ENCODE data around the gene ZNF280D.

ZNF280D gene

DNA sequence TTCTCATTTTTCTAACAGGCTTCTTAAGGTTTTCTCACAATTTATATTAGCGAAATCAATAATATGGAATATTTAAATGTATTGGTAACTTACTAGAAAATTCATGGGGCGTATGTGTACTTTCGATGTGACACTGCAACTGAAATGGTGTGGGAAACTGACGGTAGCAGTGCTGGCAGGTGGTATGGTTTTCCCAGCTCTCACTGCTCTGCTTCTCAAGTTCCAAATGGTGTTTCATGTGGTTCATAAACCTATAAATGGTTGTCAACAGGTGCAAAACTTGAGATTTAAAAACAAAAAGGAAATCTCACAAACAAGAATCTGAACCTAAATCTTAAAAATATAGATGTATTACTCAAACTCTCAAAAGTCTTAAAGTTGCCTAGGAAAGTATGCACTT lies 54.7 kb downstream of the ZNF280D start:
- DNase-seq: no peak
- Histone ChIP-seq H3K36me3 (no peaks in the 10 kb centered on the region), H3K9me3 (ENCODE audit: severe bottlenecking) (no peaks in the 10 kb centered on the region), H3K27me3 (ENCODE audit: insufficient read depth, low read depth, severe bottlenecking) (no peaks in the 10 kb centered on the region), H3K4me3 (ENCODE audit: low read depth, low read length) (no peak overlapping the region), H3K27ac (no peak overlapping the region)
- TF ChIP-seq, protein P1, sequence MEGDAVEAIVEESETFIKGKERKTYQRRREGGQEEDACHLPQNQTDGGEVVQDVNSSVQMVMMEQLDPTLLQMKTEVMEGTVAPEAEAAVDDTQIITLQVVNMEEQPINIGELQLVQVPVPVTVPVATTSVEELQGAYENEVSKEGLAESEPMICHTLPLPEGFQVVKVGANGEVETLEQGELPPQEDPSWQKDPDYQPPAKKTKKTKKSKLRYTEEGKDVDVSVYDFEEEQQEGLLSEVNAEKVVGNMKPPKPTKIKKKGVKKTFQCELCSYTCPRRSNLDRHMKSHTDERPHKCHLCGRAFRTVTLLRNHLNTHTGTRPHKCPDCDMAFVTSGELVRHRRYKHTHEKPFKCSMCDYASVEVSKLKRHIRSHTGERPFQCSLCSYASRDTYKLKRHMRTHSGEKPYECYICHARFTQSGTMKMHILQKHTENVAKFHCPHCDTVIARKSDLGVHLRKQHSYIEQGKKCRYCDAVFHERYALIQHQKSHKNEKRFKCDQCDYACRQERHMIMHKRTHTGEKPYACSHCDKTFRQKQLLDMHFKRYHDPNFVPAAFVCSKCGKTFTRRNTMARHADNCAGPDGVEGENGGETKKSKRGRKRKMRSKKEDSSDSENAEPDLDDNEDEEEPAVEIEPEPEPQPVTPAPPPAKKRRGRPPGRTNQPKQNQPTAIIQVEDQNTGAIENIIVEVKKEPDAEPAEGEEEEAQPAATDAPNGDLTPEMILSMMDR (IDR thresholded peaks at IDR 0.05; ENCODE audit: low read depth, low read length): no peak

DNA sequence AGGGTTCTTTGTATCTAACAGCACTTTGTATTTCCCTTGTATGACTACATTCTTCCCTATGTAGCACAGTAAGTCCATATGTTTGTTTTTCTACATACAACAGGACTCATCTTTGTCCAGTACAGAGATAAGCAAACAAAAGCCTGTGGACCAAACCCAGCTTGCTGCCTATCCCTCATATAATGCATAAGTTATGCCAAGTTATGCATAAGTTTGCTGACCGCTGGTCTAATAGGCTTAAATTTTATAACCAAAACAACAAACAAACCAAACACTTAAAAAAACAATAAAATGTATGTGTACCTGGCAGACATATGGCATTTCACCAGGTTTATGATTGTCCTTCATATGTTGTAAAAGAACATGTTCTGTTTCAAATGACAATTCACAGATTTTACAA lies 56.0 kb downstream of the ZNF280D start:
- H3K36me3 ChIP-seq: no peaks in the 10 kb centered on the region
- no peaks in the 10 kb centered on the region for H3K9me3 ChIP-seq (ENCODE audit: severe bottlenecking)
- H3K4me3 ChIP-seq (ENCODE audit: low read depth, low read length): no peak overlapping the region
- TF ChIP-seq, protein P1 (IDR thresholded peaks at IDR 0.05; ENCODE audit: low read depth, low read length): no peak
- no peaks in the 10 kb centered on the region for H3K27me3 ChIP-seq (ENCODE audit: insufficient read depth, low read depth, severe bottlenecking)
- H3K27ac ChIP-seq: no peak overlapping the region
- no peak for DNase-seq

DNA sequence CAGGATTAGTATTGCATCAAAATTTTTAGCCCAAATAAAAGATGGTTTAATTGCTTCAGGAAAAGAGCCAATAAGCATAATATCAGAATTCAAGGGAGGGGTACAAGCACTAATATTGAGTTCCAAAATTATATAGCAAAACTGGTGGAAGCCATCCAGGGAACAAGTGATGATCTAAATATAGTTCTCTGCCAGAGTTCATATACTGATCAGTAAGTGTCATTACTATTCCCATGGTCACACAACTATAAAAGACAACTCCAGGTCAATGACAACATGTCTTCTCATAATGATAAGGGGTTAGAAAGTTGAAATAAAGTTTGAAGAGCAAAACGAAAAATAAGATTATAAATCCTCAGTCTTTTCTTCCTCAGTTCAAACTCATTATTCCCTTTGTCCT lies 57.4 kb downstream of the ZNF280D start:
- TF ChIP-seq, protein P1 (IDR thresholded peaks at IDR 0.05; ENCODE audit: low read depth, low read length): no peak
- Histone ChIP-seq H3K9me3 (ENCODE audit: severe bottlenecking) (no peaks in the 10 kb centered on the region), H3K36me3 (no peaks in the 10 kb centered on the region), H3K27ac (no peak overlapping the region), H3K4me3 (ENCODE audit: low read depth, low read length) (no peak overlapping the region), H3K27me3 (ENCODE audit: insufficient read depth, low read depth, severe bottlenecking) (no peaks in the 10 kb centered on the region)
- no peak for DNase-seq

DNA sequence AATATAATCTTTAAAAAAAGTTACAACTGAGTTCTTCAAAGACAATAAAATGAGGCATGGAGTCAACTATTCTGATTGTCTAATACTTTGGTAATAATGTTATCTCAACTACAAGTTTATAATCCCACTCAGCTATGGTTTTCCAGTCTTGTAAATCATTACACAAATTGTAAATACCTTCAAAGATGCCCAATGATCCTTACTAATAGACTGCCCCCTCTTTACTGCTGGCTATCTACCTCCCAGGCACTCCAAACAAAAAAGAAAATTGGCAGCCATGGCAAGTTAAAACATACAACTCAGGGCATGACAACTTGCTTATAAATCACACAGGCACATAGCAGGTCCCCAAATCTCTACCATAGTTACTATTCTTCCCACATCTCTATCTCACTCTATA lies 58.5 kb downstream of the ZNF280D start:
- H3K27ac ChIP-seq: no peak overlapping the region
- no peaks in the 10 kb centered on the region for H3K9me3 ChIP-seq (ENCODE audit: severe bottlenecking)
- no peak overlapping the region for H3K4me3 ChIP-seq (ENCODE audit: low read depth, low read length)
- no peaks in the 10 kb centered on the region for H3K27me3 ChIP-seq (ENCODE audit: insufficient read depth, low read depth, severe bottlenecking)
- DNase-seq: no peak
- TF ChIP-seq, protein P1 (IDR thresholded peaks at IDR 0.05; ENCODE audit: low read depth, low read length): no peak
- no peaks in the 10 kb centered on the region for H3K36me3 ChIP-seq

DNA sequence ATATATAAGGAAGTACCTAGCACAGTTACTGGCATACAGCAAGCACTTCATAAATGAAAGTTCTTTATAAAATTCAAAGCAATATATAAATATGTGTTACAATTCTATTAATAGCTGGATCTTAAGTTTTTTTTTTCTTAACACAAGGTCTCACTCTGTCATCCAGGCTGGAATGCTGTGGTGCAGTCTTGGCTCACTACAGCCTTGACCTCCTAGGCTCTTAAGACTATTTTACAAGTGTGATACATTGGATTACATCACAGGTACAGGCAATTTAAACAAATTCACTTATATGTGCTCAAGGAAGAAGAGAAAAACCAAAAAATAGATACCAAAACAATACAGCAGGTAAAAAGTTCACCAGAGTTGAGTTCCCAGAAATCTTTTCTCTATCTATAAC lies 60.6 kb downstream of the ZNF280D start:
- DNase-seq: no peak
- Histone ChIP-seq H3K9me3 (ENCODE audit: severe bottlenecking) (no peaks in the 10 kb centered on the region), H3K36me3 (no peaks in the 10 kb centered on the region), H3K27ac (no peak overlapping the region), H3K4me3 (ENCODE audit: low read depth, low read length) (no peak overlapping the region), H3K27me3 (ENCODE audit: insufficient read depth, low read depth, severe bottlenecking) (no peaks in the 10 kb centered on the region)
- TF ChIP-seq, protein P1 (IDR thresholded peaks at IDR 0.05; ENCODE audit: low read depth, low read length): no peak

DNA sequence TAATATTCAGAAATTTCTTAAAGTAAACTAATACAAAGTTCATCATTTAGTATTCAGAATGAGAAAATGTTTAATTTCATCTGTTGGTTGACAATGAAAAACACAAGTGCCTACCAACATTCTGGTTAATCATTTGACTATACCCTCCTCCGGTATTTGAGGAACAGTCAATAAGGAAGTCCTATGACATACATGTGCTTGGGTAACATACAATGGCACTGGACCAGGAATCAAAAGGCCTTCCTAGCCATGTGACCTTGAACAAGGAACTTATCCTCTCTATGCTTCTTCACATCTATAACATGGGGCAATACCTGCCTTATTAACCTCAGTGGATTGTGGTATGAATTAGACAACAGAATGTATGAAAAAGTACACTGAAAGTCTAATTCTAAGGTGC lies 65.8 kb downstream of the ZNF280D start:
- Histone ChIP-seq H3K4me3 (ENCODE audit: low read depth, low read length) (no peak overlapping the region), H3K27ac (no peak overlapping the region), H3K9me3 (ENCODE audit: severe bottlenecking) (no peaks in the 10 kb centered on the region), H3K36me3 (peaks cover 7% of the 10 kb centered on the region), H3K27me3 (ENCODE audit: insufficient read depth, low read depth, severe bottlenecking) (no peaks in the 10 kb centered on the region)
- TF ChIP-seq, protein P1 (IDR thresholded peaks at IDR 0.05; ENCODE audit: low read depth, low read length): no peak
- no peak for DNase-seq

Data from WERI-Rb-1 (cell line).